ENCODE results near the gene SHMT1.
"Not testable (repeated sequence)": the region's sequence is repeated elsewhere in the genome, so short reads cannot be mapped to it uniquely, and the experiment has no call there.

Gene SHMT1

DNA sequence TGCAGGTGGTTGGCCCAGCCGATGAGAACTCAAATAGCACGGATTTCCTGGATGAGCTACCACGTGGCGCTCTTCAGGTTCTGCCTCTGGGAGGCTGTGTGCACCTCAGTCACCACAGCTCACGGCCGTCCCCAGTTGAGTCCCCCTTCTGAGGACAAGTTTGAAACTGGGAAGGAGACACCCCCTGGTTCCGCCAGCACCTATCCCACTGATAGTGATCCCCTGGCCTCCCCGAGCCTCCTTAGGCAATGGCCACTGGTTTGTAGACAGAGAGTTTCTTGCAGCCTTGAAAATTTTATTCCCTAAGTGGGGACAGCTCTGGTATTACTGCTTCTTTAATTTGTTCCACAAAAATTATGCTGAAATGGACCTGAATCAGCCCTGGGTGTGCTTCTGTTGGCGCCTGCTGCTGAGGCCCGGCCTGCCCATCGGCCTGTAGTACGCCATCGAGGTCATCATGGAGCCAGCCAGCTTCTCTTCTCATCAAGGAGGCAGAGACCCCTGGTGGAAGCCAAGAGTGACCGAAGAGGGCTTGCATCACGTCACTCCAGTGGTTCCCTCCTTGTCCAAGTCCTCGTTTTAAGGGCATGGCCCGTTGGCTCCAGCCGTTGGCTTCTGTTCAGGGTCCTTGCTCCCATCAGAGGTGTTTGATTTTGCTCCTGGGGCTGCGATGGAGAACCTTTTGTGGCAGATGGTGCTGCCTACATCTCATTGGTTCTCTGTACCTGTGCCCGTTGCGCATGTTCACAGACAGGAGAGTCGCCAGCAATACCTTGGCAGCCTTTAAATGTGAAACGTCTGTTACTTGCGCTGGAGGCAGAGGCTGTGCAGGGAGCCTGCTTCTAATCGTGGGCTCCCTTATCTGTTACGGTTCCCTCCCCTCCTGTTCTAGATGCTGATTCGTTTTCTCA lies 39.0 kb downstream of the SHMT1 start:
- no peak for DNase-seq (ENCODE audit: low read depth)

DNA sequence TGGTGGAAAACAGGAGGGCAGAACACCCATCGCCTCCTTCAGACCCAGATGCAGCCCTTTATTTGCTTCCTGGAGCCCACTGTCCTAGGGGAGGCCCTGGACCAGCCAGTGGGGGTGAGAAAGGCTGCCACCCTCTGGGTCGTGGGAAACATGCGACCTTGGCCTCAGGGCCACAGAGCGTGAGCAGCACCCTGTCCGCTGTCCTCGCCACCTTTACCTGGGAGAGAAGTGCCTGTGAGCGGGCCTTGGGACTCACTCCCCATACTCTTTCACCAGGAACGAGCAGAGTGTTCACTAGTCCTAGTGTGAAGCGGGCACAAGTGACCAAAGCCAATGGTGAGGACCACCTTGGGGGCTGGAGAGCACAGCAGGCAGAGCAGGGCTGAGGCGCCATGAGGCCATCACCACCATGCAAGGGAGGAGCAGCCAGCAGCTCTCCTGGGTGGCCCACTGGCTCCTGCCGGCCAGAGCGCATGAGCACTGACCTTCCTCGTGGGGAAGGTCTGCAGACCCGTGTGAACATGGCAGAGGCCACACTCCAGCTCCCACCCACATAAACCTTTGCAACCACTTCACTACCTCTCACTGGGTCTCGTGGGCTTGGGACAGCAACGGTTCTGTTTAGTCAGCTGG lies 39.7 kb downstream of the SHMT1 start:
- no peak for DNase-seq (ENCODE audit: low read depth)

DNA sequence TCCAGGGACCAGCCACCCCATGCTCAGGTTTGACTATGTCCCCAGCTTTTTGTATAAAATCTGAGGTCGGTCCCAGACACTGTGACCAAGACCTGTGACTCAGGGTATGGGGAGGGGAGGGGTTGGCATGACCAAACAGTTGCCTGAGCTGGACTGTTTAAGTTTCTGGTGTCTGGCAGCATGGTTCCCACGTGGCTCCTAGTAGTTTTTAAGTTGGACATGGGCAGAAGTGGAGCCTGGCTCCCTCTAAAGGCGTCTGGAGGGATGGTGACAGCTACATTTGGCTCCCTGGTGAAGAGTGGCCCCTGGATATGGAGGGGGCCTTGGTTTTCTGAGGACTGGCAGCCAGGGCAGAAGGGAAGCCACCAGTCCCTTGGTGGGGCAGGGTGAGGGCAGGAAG lies 40.3 kb downstream of the SHMT1 start:
- no peak for DNase-seq (ENCODE audit: low read depth)

DNA sequence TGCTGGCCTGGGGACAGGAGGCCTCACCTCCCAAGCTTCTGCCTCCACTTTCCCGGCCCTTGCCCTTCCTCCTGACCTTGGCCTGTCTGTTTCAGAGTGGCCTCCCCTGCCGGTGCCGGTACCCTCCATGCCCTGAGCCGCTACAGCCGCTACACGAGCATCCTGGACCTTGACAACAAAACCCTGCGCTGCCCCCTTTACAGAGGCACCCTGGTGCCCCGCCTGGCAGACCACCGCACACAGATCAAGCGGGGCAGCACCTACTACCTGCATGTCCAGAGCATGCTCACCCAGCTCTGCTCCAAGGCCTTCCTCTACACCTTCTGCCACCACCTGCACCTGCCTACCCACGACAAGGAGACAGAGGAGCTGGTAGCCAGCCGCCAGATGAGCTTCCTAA lies 40.8 kb downstream of the SHMT1 start:
- DNase-seq (ENCODE audit: low read depth): no peak

DNA sequence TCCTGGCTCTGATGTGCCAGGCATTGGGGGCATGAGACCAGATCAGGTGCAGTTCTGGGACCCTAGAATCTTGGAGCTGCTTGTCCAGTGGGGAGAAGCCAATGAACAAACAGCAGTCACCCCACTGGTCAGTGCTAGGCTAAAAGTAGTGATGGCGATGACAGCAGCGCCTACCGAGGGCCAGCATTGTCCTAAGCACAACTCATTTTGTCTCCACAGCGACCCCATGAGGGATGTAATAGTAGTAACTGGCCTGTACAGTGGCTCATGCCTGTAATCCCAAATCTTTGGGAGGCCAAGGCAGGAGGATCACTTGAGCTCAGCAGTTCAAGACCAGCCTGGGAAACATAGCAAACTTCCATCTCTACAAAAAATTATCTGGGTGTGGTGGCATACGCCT lies 42.0 kb downstream of the SHMT1 start:
- DNase-seq (ENCODE audit: low read depth): no peak

DNA sequence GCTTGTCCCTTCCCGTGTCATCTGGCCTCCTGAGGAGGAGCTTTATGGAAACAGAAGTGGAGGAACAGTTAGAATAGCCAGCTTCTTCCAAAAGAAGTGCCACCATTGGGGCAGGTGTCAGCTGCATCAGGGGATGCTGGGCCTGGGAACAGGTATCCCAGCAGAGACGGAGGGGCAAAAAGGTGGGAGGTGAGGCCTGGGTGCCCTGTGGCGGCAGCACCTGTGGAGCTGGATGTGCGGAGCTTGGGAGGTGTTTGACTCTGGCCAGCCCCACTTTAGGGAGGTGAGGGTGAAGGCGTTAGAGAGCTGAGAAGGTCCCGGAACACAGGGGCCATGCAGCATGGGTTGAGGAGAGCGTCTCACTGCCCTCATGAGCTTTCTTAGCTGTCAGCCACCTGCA lies 43.0 kb downstream of the SHMT1 start:
- DNase-seq (ENCODE audit: low read depth): no peak

DNA sequence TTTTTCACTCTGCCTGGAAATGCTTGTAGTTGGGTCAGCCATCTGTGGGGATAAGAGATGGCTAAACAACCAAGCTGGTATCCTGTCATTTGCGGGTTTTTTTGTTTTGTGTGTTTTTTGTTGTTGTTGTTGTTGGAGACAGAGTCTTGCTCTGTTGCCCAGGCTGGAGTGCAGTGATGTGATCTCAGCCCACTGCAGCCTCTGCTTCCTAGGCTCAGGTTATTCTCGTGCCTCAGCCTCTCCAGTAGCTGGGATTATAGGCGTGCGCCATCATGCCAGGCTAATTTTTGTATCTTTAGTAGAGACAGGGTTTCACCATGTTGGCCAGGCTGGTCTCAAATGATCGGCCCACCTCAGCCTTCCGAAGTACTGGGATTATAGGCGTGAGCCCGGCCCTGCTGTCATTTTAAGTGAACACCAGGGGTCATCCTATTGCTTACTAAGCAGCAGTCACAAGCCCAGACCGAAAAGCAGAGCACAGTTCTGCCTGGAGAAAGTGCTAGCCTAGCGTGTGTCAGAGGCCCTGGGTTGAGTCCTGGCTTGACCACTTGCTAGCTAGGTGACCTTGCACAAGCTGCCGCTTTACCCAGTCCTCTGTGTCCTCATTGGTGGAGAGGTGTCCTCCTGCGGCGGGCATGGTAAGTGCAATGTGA lies 43.6 kb downstream of the SHMT1 start:
- DNase-seq (ENCODE audit: low read depth): no peak

DNA sequence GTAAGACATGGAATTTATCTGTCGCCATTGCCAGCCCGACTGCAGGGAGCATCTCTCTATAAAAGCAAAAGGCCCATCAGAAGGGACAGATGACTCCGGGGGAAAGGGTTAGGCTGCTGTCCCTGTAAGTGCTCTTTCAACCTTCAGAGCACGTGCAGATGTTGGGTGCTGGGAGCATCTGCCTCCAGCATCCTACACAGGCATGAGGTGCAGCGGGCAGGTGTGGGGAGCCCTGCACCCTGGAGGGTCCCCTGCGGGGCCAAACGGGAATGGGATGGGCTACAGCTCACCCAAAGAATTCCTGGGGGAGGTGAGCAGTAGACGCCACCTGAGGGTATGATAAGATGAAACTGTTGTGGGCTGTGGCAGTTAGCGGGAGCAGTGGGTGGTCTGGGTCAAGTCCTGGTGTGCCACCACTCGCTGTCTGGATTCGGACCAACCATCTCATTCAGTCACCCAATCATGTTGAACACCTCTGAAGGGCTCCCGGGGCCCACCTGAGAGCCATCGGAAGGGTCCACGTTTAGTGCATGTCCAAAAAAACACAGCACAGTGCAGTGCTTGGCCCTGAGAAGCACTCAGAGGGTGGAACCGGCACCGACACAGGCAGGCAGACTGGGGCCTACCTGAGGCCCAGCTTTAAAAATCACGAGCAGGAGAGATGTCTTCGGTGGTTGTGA lies 44.4 kb downstream of the SHMT1 start:
- DNase-seq (ENCODE audit: low read depth): no peak

DNA sequence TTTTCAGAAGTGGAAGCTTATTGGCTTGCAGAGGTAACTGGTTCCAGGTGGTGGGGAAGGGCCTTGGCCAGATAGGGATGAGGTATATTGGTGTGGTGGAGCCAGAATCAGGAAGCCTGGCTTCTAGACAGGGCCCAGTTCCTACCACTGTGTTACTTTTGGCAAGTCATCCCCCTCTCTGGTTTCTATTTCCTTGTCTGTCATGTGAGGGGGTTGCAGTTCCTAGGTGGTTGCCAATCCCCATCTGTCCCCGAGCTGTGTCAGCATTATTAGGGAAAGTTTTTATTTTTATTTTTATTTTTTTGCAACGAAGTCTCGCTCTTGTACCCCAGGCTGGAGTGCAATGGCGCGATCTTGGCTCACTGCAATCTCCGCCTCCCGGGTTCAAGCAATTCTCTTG lies 45.2 kb downstream of the SHMT1 start:
- DNase-seq (ENCODE audit: low read depth): no peak

DNA sequence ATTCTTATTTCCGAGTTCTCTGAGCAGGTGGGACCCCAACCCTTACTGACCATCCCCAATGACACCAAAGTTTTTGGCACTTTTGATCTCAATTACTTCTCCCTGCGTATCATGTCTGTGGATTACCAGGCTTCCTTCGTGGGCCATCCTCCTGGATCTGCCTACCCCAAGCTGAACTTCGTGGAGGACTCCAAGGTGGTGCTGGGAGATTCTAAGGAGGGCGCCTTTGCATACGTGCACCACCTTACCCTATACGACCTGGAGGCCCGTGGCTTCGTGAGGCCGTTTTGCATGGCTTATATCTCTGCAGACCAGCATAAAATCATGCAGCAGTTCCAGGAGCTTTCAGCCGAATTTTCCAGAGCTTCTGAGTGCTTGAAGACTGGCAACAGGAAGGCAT lies 47.4 kb downstream of the SHMT1 start:
- DNase-seq (ENCODE audit: low read depth): no peak

DNA sequence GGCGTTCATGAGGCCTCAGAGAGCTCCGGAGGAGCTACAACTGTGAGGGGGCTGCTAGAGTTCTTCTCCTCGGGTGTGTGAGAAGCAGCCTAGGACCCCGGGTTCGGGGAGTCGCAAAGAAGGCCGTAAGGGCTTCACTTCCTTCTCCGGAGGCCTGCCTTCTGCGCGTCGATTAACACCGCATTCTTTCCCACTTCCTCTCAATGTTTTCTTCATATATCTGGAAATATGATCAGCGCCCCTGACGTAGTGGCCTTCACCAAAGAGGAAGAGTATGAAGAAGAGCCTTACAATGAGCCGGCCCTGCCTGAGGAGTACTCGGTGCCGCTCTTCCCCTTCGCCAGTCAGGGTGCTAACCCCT lies 47.8 kb downstream of the SHMT1 start:
- DNase-seq (ENCODE audit: low read depth): no peak

DNA sequence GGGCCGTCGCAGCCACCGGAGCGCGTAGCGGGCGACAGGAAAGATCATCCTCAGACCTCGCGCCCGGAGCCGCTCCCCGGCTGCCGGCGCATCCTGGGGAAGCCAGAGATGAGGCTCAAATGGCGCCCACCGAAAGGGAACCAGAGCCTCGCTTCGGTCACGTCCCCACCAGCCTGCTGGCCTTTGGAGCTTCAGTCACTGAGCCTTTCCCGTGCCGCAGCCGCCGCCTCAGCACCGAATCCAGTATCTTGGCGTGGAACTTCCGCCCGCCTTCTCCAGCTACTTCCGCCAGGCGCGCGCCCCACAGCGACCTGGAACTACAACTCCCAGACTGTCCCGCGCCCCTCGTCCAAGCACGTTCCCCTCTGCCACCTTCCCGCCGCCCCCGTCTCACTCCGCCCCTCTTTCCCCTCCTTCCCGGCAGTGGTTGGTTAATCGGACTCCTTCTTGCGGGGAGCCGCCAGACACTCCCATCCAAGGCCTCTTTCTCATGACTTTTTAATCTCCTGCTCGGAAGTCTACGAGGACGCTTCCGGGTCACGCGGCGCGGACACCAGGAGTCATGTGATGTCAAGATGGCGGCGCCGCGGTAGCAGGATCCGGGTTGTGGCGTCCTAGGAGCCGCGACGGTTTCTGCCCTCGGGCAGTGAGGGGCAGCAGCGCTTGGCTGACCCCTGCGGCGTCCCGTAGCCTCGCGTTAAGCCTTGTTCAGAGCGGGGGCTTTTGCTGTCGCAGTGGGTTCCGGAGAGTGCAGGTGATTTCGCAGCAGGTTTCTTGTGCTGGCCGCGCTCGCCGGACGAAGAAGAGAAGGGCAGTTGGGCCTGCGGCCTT lies 48.4 kb downstream of the SHMT1 start, which contains the start of the genes SMCR8 and TOP3A:
Gene SMCR8 (plus strand): TSS at position 563 of the 831 bp plus-strand sequence. CDS start 497 bp downstream, outside the sequence.
Gene TOP3A (minus strand): TSS at position 264 of the 831 bp plus-strand sequence. CDS start 216 bp downstream, at position 48.
- peak; percentile 97 for DNase-seq (ENCODE audit: low read depth)

DNA sequence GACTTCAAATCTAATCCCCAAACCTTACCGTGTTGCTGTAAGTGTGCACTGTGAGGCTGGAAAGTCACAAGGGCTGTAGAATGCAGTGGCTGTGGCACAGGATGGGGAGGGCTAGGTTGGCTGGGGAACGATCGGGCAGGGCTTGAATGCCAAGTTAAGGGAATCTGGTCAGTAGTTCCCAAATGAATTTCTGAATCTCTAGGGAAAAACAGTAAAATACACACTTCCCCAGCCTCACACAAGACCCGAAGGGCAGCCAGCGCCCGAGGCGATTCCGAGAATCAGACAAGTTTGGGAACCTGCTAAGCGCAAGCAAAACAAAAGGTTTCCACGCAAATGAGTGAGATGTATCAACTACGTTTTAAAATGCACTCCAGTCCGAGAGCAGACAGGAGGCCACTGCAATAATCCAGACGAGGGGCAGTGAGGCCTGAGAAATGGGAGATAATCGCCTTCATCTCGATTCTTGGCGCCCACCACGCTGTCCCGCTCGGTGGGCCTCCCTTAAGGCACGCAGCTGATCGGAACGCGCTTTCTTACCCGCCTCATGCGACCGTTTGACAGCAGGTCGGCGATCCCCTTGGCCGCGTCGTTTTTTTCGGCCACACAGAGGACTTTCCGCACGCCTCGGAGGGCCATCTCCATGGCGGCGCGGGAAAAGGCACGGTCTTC lies 49.2 kb downstream of the SHMT1 start:
- no peak for DNase-seq (ENCODE audit: low read depth)

DNA sequence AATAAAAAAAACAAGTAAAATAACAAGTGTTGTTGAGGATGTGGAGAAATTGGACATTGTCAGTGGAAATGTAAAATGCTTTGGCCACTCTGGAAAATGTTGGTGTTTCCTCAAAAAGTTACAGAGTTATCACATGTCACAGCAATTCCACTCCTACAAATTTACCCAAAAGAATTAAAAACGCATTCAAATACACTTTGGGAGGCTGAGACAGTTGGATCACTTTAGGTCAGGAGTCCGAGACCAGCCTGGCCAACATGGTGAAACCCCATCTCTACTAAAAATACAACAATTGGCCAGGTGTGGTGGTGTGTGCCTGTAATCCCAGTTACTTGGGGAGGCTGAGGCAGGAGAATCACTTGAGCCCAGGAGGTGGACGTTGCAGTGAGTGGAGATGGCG lies 54.1 kb downstream of the SHMT1 start:
- no peak for DNase-seq (ENCODE audit: low read depth)

DNA sequence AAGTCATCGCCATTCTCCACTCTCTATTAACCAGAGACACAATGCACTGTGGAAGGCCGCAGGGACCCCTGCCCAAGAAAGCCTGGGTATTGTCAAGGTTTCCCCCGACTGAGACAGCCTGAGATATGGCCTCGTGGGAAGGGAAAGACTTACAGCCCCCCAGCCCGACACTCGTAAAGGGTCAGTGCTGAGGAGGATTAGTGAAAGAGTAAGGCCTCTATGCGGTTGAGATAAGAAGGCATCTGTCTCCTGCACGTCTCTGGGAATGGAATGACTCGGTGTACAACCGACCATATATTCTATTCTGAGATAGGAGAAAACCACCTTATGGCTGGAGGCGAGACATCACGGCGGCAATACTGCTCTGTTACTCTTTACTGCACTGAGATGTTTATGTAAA lies 60.1 kb downstream of the SHMT1 start:
- not testable (repeated sequence) for DNase-seq (ENCODE audit: low read depth)

DNA sequence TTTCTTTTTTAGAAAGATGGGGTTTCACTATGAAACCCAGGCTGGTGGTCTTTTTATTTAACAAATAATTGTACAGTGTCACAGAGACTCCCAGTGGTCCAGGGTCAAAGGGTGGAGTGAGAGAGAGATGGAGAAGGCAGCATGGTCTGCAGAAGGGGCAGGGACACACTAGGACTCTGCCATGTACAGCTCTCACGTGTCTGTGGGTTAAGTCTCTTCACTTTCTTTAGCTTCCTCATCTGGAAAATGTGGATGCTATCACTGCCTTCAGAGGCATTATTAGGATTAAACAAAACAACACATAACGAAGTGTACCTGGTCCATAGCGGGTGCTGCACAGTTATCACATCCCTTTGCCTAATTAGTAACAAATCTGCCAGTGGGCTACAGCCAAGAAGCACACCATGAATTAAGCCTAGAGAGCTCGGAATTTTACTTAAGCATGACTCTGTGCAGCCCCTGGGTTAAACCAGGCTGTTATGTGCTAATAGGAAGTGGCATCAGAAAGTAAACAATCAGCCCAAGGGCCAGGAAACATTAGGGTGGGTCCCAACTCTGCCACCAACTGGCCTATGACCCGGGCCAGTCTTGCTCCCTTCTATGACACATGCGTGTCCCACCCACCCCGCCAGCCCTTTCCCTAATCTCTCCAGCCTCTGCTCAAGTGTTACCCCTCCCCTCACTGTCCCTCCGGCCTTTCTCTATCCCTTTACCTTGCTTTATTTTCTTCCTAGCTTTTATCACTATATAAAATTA lies 62.4 kb downstream of the SHMT1 start:
- no peak for DNase-seq (ENCODE audit: low read depth)

DNA sequence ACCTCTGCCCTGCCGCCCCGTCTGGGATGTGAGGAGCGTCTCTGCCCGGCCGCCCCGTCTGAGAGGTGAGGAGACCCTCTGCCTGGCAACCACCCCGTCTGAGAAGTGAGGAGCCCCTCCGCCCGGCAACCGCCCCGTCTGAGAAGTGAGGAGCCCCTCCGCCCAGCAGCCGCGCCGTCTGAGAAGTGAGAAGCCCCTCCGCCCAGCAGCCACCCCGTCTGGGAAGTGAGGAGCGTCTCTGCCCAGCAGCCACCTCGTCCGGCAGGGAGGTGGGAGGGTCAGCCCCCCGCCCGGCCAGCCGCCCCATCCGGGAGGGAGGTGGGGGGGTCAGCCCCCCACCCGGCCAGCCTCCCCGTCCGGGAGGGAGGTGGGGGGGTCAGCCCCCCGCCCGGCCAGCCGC lies 65.3 kb downstream of the SHMT1 start:
- not testable (repeated sequence) for DNase-seq (ENCODE audit: low read depth)

DNA sequence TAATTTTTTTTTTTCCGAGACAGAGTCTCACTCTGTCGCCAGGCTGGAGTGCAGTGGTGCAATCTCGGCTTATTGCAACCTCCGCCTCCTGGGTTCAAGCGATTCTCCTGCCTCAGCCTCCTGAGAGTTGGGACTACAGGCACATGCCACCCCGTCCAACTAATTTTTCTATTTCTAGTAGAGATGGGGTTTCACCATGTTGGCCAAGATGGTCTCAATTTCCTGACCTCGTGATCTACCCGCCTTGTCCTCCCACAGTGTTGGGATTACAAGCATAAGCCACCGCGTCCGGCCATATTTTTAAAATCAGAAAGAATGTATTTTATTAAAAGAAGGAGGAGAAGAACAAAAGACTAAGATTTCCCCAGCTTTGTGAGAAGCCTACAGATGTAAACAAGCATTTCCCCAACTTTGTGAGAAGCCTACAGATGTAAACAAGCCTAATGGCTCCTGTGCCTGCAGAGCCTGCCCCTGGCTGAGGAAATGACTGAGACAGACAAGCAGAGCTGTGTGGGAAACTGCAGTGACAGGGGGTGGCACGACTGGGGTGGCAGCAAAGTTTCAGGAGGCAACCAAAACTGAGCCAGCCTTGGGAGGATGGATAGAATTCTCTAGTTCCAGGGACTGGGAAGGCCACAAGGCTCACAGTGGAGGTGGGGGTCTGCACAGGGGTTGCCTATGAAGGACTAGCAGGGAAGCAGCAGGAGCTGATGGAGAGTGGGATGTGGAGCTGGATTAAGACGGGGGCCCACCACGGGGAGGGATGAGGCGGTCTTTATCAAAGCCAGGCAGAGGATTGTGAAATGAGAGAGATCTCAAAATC lies 71.4 kb downstream of the SHMT1 start:
- no peak for DNase-seq (ENCODE audit: low read depth)

DNA sequence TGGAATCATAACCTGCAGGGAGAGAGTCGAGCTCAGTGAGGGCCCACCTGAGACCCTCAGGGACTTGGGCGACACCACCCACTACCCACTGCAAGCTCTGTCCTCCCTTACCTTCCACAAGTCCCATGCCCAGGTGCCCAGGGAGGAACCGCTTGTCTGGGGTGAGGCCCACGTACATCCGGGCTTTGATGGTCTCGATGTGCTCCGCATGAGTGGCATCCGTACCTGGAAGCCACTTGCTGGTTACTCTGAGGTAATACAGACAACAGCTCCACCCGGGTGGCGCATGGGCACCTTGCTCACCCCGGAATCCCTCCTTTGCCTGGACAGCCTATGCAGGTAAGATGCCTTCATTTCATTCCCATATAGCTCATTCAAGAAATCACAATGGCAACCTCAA lies 78.1 kb downstream of the SHMT1 start:
- no peak for DNase-seq (ENCODE audit: low read depth)
